Inferior parietal cortex (tissue), 1 donor: Measurements from ENCODE around the gene SCAF1.
A peak's percentile ranks its signal among the peaks of the same experiment; 100 is the strongest.
"Not testable (repeated sequence)": the region's sequence is repeated elsewhere in the genome, so short reads cannot be mapped to it uniquely, and the experiment has no call there.

ENCODE experiments used
- DNase-seq: peaks from one replicate; pipeline ENCODE4 v3.0.0-alpha.2; 2016; ENCODE audit errors: extremely low spot score

SCAF1 gene

DNA sequence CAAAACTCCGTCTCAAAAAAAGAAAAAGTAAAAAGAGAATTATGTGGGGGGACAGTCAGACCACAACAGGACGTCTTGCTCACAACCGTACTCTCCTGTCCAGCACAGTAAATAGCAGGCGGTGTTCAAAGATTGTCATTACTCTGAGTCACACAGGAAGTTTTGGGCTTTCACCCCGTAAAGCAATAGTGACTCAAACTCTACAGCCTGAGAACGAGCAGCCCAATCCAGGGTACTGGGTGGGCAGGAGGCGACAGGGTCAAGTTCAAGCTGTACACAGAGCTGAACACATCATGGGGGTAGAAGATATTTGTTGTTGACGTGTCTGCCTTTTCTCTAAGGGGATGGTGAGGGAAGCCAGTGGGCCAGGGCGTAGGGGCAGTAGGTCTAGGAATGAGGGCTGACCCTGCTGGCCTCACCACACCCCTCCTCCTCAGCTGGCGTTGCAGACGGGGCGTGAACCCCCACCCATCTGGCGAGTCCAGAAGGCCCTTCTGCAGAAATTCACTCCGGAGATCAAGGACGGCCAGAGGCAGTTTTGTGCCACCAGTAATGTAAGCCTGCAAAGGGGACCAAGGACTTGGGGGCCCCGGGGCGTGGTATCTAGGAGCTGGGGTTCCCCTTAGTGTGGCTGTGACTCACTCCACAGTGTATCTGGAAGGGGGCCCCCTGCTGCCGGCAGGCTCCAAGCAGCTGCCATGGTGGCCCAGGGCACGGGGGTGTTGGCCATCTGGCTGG is 27.7 kb upstream of the SCAF1 start:
- DNase-seq: no peak

DNA sequence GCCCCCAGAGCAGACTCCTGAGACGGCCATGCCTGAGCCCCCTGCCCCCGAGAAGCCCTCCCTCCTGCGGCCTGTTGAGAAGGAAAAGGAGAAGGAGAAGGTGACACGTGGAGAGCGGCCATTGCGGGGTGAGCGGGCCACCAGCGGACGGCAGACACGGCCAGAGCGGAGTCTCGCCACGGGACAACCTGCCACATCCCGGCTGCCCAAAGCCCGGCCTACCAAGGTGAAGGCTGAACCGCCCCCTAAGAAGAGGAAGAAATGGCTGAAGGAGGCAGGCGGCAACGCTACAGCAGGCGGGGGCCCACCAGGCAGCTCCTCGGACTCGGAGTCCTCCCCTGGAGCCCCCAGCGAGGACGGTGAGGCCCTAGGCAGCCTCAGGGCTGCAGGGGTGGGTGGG is 26.1 kb upstream of the SCAF1 start:
- no peak for DNase-seq

DNA sequence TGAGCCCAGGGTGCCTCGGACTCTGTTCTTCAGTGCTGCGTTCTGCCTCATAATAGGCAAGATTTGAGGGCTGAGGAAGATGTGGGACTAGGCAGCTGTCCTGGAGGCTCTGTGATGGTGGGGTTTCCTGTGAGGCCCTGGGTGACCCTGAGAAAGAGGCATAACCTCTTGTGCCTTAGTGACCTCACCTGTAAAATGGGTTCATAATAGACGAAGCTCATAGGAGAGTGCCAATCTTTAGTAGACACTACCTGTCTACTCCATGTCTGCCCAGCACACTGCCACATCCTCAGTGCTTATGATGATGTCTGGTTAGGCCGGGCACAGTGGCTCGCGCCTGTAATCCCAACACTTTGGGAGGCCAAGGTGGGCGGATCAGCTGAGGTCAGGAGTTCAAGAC is 25.5 kb upstream of the SCAF1 start:
- DNase-seq: no peak

DNA sequence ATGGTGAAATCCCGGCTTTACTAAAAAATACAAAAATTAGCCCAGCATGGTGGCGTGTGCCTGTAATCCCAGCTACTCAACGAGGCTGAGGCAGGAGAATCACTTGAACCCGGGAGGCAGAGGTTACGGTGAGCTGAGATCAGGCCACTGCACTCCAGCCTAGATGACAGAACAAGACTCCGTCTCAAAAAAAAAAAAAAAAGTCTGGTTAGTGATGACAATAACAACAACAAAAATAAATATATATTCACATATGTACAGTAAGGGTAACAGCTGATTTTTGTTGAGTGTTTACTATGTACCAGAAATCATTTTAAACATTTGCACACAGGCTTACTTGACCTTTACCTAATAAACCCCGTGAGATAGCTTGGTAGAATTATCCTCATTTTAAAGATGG is 25.1 kb upstream of the SCAF1 start:
- no peak for DNase-seq

DNA sequence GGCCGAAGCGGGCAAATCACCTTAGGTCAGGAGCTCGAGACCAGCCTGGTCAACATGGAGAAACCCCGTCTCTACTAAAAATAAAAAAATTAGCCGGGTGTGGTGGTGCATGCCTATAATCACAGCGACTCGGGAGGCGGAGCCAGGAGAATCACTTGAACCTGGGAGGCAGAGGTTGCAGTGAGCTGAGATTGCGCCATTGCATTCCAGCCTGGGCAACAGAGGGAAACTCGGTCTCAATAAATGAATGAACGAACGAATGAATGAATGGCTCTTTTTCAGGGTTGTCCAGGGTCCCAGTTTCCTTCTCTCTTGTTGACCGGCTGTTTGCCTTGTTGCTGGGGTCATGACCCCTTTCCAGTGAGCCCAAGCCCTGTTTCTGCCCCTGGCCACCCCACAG is 24.1 kb upstream of the SCAF1 start:
- not testable (repeated sequence) for DNase-seq

DNA sequence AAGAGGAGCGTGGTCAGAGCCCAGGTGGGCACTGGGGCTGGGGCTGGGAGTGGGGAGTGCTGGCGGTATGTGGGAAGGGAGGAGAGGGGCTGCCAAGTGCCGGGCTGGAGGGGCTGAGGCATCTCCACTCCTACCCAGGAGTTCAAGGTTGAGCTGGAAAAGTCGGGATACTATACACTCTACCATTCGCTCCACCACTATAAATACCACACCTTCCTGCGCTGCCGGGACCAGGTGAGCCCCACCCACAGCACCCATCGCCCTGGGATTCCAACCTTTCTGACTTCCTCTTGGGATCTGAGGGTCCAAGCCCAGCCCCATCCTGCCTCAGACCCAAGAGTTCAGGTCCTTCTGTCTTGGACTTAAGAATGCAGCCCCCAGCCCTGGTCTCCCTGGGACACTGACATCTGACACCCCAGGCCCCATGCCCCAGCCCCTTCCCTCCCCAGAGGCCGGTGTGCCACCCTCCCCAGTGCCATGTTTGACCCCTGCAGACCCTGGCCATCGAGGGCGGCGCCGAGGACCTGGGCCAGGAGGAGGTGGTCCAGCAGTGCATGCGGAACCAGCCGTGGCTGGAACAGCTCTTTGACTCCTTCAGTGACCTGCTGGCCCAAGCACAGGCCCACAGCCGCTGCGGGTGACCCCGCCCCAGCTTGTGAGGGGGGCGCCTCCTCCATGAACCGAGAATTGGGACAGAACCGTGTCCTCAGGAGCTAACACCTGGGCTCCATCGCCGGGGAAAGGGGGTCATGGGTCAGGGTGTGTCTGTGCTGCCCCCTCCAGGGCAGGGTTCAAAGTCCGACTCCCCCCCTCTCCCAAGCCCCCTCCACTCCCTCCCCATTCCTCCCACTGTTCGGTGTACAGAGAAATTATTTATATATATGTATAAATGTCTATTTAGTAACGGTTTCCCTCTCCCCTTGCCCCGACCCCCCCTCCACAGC is 16.8 kb upstream of the SCAF1 start:
- DNase-seq: no peak

DNA sequence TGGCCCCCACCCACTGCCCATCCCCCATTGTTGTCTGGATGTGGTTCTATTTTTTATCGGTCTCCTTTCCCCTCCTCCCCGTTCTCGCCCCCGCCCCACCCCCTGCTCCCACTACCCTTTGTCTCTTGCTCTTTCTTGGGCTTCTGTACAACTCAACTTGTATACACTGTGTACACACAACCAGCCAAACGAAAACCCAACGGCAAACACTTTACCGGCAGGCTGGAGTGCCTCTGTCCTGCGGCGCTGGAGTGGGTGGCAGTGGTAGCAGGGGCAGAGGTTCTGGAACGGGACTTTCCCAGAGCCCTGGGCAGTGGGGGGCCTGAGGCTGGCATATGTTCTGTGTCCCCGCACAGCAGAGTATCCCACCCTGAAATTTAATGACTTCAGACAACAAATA is 15.8 kb upstream of the SCAF1 start:
- DNase-seq: no peak

DNA sequence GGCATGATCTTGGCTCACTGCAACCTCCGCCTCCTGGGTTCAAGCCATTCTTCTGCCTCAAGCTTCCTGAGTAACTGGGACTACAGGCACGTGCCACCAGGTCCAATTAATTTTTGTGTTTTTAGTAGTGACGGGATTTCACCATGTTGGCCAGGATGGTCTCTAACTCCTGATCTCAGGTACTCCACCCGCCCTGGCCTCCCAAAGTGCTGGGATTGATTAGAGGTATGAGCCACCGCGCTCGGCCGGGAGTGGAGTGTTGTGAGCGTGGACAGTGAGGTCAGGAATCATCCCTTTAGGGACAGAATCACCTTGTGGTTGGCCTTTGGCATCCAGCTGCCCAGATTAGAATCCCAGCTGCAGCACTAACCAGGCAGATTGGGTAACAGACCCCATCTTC is 12.3 kb upstream of the SCAF1 start:
- DNase-seq: no peak

DNA sequence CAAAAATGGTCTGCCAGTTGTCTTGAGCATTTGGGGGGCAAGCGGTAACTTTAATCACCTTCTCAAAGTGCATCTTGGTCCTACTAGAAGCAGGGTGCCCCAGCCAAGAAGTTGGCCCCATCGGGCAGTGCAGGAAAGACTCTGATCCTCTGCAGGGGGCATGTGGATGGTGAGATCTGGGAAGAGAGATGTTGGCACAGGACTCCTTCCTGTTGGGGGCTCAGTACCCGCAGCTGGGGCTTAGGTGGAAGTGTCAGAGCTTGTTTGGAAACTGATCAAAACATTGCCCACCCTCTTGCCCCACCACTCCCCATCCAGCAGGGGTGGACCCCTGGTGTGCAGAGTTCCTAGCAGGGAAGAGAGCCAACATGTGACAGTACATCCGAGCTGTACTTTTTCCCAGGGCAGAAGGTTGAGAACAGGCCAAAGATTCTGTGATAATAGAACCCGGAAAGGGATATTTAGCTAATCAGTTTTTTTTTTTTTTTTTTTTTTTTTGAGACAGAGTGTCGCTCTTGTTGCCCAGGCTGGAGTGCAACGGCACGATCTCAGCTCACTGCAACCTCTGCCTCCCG is 10.9 kb upstream of the SCAF1 start:
- no peak for DNase-seq

DNA sequence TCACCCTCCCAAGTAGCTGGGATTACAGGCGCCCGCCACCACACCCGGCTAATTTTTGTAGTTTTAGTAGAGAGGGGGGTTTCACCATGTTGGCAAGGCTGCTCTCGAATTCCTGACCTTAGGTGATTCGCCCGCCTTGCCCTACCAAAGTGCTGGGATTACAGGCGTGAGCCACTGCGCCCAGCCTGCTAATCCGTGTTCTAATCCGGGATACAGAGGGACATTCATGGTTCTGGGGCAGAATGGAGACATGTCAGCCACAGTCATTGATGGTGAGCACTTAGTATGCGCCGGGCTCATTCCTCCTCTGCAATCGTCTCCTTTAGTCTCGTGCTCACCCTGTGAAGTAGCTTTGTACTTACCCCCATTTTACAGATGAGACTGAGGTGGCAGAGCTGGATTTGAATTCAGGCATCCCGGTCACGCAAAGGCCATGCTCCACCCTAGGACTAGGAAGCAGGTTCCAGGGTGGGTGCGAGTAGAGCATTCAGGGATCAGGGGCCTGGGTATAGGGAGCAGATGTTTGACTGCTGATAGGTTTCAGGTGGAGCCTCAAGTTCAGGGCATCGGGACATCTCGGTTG is 10.3 kb upstream of the SCAF1 start:
- no peak for DNase-seq

DNA sequence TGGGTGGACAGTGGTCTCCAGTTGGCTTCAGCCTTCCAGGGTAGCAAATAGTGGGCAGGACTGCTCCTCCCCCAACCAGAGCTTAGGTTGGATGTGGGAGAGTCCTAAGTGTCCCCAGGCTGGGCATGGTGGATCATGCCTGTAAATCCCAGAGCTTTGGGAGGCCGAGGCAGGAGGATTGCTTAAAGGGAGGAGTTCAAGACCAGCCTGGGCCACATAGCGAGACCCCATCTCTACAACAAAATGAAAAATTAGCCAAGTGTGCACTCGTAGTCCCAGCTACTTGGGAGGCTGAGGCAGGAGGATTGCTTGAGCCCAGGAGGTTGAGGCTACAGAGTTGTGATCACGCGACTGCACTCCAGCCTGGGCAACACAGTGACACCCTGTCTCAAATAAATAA is 9.4 kb upstream of the SCAF1 start:
- DNase-seq: no peak

DNA sequence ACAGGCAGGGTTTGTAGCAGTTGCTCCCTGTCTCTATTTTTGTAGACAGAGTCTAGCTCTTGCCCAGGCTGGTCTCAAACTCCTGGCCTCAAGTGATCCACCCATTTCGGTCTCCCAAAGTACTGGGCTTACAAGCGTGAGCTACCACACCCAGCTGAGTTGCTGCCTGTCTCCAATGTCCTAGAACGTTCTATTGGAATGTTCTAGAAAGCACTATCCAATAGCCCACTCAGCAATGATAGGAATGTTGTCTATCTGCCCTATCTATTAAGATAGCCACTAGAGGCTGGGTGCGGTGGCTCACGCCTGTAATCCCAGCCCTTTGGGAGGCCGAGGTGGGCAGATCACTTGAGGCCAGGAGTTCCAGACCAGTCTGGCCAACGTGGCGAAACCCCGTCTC is 8.7 kb upstream of the SCAF1 start:
- not testable (repeated sequence) for DNase-seq

DNA sequence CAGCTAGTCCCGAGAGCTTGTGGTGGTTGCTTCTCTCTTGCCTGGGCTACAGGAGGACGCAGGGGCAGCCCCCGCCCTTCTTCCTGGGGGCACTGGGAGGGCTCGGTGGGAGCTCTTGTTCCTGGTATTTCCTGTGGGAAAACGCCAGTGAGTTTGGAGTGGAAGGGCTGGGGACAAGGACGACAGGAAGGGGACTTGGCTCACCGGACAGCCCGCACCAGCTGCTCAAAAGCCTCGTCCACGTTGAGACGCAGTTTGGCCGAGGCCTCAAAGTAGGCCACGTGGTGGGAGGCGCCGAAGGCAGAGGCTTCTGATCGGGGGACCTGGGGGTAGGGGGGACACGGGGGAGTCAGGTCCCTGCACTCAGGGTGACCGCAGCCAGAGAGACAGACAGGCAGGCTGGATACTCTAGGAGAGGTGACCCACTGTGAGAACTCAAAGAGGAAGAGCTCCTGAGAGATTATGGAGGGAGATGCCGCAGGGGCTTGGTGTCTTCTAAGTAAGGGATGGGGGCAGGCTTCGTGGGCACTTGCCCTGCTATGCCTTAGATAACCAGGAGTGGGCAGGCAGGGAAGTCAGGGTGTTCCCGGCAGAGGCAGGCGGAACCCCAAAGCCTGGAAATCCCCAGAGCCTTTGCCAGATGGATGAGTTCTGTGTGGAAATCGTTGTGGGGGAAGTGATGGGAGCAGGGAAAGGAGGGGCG is 6.3 kb upstream of the SCAF1 start:
- no peak for DNase-seq

DNA sequence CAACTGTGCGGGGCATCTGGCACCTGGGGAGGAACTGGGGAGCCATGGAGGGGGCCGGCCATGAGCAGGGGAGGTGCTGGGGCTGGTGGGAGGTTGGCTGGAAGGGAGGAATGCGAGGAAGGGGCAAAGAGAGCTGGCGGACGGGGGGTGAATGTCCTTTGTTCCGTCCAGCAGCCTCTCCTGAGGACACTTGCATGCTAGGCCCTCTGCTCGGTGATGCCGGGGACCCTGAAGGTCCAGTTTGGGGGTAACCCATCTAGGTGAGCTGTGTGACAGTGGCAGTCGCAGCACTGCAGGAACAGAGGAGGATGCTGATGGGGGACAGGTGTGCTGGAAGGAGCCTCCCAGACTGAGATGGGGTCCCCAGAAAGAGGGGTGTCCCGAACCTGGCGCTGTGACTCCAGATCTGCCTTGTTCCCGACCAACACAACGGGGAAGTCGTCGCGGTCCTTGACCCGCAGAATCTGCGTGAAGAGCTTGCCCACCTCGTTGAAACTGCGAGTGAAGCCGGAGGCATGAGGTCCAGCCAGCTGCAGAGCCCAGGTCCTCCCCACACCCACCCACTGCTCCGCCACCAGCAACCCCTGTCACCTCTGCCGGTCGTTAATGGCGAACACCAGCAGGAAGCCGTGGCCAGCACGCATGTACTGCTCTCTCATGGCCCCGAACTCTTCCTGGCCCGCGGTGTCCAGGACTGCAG is 5.6 kb upstream of the SCAF1 start:
- DNase-seq: no peak

DNA sequence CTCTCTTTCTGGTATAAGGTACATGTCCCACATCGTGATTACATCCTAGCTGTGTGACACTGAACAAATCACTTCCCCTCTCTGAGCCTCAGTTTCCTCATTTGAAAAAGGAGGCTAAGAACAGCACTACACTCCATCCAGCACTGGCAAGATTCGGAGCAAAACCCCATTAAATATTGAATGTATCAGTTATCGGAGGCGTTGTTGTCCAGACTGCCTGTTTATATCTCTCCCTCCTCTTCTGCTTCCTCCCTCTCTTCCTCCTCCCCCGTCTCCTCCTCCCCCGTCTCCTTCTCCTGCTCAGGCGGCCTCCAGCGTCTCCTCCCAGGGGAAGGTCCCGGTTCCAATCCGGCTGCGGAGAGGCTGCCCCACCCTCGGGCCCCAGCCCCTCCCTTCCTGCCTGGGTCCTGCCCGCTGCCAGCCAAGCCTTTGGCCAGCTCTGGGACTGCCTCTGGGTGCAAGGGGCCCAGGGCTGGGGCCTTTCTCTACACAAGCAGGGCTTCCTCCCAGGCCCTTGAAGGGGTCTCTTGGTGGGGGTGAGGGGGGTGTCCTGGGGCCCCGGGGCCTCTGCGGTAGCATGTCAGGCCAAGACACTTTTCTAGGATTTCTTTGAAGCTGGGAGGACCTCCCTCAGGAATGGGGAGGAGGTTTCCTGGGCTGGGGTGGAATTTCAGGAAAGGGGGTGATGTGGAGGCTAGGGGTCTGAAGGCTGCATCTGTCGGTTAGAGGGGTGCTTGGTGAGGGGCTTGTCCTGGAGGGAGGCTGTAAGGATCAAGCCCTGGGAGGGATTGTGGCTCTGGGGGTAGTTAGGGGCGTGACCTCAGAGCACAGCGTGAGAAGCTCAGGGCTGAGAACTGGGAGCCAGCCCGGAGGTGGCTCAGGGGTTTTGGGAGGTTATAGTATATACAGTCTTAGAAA is 3.9 kb upstream of the SCAF1 start:
- no peak for DNase-seq

DNA sequence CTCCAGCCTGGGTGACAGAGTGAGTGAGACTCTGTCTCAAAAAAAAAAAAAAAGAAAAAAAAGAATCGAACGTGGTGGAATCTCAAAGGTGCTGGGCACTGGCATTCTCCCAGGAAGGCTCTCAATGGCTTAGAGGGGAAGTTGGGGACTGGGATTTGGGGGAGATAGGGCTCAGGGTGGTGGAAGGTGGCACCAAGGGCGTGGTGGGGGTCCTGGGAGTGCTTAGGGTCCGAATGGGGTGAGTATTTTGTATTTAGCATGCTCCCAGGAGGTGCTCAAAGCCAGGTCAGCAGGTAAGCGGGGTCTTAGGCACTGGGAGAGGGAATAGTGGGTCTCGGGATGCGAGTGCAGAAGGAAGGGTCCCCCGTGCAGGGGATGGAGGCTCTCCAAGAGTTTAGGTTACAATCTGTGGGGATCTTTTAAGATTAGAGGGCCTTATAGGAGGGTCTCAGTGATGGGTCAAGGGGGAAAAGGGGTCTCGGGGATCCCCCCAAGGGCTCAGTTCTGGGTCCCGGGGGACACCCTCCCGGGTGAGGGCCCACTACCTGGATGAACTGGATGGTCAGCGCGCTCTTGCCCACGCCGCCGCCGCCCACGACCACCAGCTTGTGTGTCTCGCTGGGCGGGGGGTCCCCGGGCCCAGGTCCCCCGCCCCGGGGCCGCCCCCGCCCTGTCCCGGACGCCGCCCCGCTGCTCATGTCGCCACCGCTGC is 2.5 kb upstream of the SCAF1 start:
- no peak for DNase-seq

DNA sequence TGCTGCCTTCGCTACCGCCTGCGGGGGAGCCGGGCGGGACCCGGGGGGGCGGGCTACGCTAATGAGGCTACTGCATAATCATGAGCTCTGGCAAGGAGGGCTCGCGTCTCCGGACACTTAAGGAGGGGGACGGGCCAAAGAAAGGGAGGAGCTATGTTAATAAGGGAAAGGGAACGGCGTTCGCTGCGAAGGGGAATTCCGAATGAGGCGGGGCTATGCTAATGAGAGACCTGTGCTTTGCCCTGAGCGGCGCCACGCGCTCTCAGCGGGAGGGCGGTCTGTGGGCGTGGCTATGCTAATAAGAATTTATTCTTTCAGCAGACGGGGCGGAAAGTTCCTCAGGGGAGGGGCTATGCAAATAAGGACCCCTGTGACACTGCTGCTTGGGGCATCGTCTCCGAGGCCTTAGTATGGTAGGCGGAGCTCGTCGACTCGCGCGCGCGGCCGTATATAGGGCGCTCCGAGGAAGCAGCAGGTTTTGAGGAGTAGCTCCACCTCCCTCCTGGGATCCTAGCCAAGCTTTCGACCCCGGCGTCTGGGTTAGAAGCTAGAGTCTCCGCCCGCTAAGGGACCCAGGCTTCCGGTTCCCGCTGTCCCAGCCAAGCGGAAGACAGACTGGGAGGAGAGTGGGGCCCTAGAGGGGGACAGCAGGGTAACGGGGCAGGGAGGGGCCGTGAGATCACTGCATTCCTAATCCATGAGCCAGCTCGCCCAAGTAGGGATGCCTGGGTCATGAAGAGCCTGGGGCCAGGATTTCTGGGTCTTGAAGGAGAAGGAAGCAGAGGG is 1.7 kb upstream of the SCAF1 start, which contains the start of gene RRAS:
Gene RRAS, minus strand, starts transcription at position 31 of the 786 bp plus-strand sequence. CDS start 45 bp downstream, outside the sequence.
- DNase-seq: peak; percentile 99

DNA sequence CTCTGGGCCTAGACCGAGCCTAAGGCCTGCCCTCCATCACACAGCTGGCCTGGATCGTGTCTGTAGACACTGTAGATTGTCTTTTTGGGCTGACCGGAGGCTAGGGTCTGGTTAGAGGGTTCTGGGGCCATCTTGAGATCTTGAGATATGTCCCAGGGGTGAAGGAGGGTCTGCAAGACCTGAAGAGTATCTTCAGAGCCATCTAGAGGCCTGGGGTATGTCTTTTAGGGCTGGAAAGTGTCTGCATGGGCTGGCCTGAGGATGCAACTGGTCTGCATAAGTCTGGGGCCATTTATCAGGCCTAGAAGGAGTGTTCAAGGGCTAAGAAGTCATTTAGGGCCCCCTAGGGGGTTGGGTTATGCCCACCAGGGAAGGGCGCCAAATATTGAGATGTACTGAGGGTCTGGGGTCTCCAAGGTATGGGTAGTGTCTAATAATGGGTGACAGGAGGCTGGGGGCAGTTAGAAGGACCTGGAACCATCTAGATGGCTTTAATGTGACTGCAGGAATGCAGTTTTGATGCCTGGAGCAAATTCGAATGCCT is 555 bp downstream of the SCAF1 start:
- no peak for DNase-seq
